ENCODE results near the gene NRG3.

DNA sequence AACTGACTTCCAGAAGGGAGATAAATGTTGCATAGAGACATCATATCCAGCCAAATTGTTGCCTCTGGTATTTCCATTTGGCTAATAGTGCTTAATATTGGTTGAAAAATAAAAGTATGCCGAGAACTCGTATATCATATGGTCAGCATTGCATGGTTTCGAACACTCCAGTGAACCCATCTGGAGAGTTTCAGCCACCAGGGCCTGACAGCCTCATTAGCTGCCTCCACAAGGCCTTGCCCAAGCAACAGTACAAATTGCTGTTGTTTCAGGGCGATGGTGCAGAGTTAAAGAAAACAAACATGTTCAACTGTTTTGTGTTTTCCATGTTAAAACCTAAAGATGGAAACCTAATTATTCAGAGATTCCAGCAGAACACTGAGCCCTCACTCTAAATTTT lies 28.5 kb downstream of the NRG3 start:
- TF ChIP-seq POLR2A (IDR thresholded peaks at IDR 0.05; ENCODE audit: low read depth, low read length) (no peak), TAF1 (IDR thresholded peaks at IDR 0.05; ENCODE audit: low read depth, low read length) (no peak), POLR2AphosphoS5 (IDR thresholded peaks at IDR 0.05; ENCODE audit: low read depth, low read length) (no peak), SPI1 (IDR thresholded peaks at IDR 0.05; ENCODE audit: low read depth, low read length) (no peak), PAX5 (IDR thresholded peaks at IDR 0.05; ENCODE audit: insufficient read depth, low read length, severe bottlenecking) (no peak)

All from GM12891 (cell line).